Cardiac muscle cell (in vitro differentiated cells and primary cell): Measurements from ENCODE around the gene NLRP8. TPM values are rescaled to one million over a fixed set of nuclear protein-coding genes. Genes with fewer than 3 reads are reported as not detected.
"Not testable (repeated sequence)": the region's sequence is repeated elsewhere in the genome, so short reads cannot be mapped to it uniquely, and the experiment has no call there.

Source experiments
- DNase-seq, 2 donors: peaks; one replicate each; pipeline versions ENCODE4 v3.0.0 to v3.0.0-alpha.2; 2010 to 2017; ENCODE audit warnings: low read depth in 1 of 2, low spot score in 1 of 2
- H3K27ac ChIP-seq: fragments of 200-600 bp; sonication (generic); 2 replicates; pipeline ENCODE4 v1.5.1; 2016
- H3K27me3 ChIP-seq: fragments of 200-600 bp; sonication (generic); 2 replicates; pipeline ENCODE4 v1.6.0; 2016; ENCODE audit warnings: control low read depth
- H3K36me3 ChIP-seq: fragments of 200-600 bp; sonication (generic); 2 replicates; pipeline ENCODE4 v1.5.1; 2016; ENCODE audit warnings: control low read depth
- H3K4me1 ChIP-seq: fragments of 200-600 bp; sonication (generic); 2 replicates; pipeline ENCODE4 v1.8.1; 2017; ENCODE audit warnings: low read depth, mild to moderate bottlenecking, mixed run types
- H3K4me3 ChIP-seq: fragments of 200-600 bp; sonication (generic); 2 replicates; pipeline ENCODE4 v1.5.1; 2016; ENCODE audit warnings: mild to moderate bottlenecking
- H3K9me3 ChIP-seq: fragments of 200-600 bp; sonication (generic); 2 replicates; pipeline ENCODE4 v1.5.1; 2017; ENCODE audit warnings: low read depth, mild to moderate bottlenecking, control low read depth
- CTCF ChIP-seq: IDR thresholded peaks from 2 replicates; pipeline ENCODE4 v1.5.1; 2012; ENCODE audit warnings: low read depth, mild to moderate bottlenecking, low read length
- polyA plus RNA-seq: library from polyadenylated mRNA; unstranded; fragments of >200 nt; fragmentation: Nextera tagmentation; extraction: Ambion mirVana; gene quantifications from 2 replicates; pipeline ENCODE4 v1.2.1, GENCODE V29; 2016
- total RNA-seq: library from RNA; depleted of rRNA; stranded (reverse); fragments of >200 nt; gene quantifications from 2 replicates; pipeline ENCODE4 v1.2.3, GENCODE V29; 2016

Gene NLRP8
- total and polyA plus RNA-seq, 2 experiments from 2014 or later = not detected

GRCh38 chr19:56014765-56015164 is 67.1 kb downstream of the NLRP8 start:
- Histone ChIP-seq H3K9me3 (no peaks in the 10 kb centered on the region), H3K36me3 (no peaks in the 10 kb centered on the region), H3K27me3 (no peaks in the 10 kb centered on the region), H3K4me1 (no peaks in the 10 kb centered on the region), H3K4me3 (no peak overlapping the region), H3K27ac (no peak overlapping the region)
- no peak for DNase-seq
- no peak for TF ChIP-seq CTCF

GRCh38 chr19:56015756-56016155 is 68.1 kb downstream of the NLRP8 start:
- DNase-seq = peak in 1 of 2 donors; percentile 0
- no peaks in the 10 kb centered on the region for H3K27me3 ChIP-seq
- H3K4me1 ChIP-seq = no peaks in the 10 kb centered on the region
- no peaks in the 10 kb centered on the region for H3K36me3 ChIP-seq
- no peaks in the 10 kb centered on the region for H3K9me3 ChIP-seq
- TF ChIP-seq CTCF = no peak
- no peak overlapping the region for H3K27ac ChIP-seq
- H3K4me3 ChIP-seq = no peak overlapping the region

GRCh38 chr19:56019325-56019724 is 71.7 kb downstream of the NLRP8 start:
- H3K4me3 ChIP-seq, H3K36me3 ChIP-seq, H3K9me3 ChIP-seq, H3K27me3 ChIP-seq, DNase-seq, H3K27ac ChIP-seq, H3K4me1 ChIP-seq: not testable (repeated sequence)

- not testable (repeated sequence) for H3K27me3 ChIP-seq, H3K9me3 ChIP-seq
Observed at GRCh38 chr19:56020355-56020975, 72.8 kb downstream of the NLRP8 start.

GRCh38 chr19:56026769-56027168 is 79.1 kb downstream of the NLRP8 start:
- no peak for TF ChIP-seq CTCF
- no peaks in the 10 kb centered on the region for H3K27me3 ChIP-seq
- H3K4me3 ChIP-seq = no peak overlapping the region
- H3K36me3 ChIP-seq = no peaks in the 10 kb centered on the region
- H3K4me1 ChIP-seq = no peaks in the 10 kb centered on the region
- H3K27ac ChIP-seq = no peak overlapping the region
- no peaks in the 10 kb centered on the region for H3K9me3 ChIP-seq
- DNase-seq = no peak

More at GRCh38 chr19:56020355-56020975, 72.8 kb downstream of the NLRP8 start:
- H3K27ac ChIP-seq, H3K36me3 ChIP-seq, H3K4me3 ChIP-seq, H3K4me1 ChIP-seq, DNase-seq: not testable (repeated sequence)

Other genes with a start within 250 kb of the NLRP8 start
- gene NLRP9, start 209.4 kb upstream of the NLRP8 start, total RNA-seq = not detected in 2 replicates
- not detected in 2 replicates for gene NLRP9, start 209.4 kb upstream of the NLRP8 start, polyA plus RNA-seq
- not detected in 2 replicates for gene RFPL4A, start 188.7 kb upstream of the NLRP8 start, total RNA-seq
- gene RFPL4A, start 188.7 kb upstream of the NLRP8 start, polyA plus RNA-seq = not detected in 2 replicates
- gene RFPL4AL1, start 178.7 kb upstream of the NLRP8 start, total RNA-seq = not detected in 2 replicates
- not detected in 2 replicates for gene RFPL4AL1, start 178.7 kb upstream of the NLRP8 start, polyA plus RNA-seq
- not detected in 2 replicates for gene NLRP11, start 115.8 kb upstream of the NLRP8 start, total RNA-seq
- not detected in 2 replicates for gene NLRP11, start 115.8 kb upstream of the NLRP8 start, polyA plus RNA-seq
- gene NLRP4, start 111.3 kb upstream of the NLRP8 start, total RNA-seq = not detected in 2 replicates
- not detected in 2 replicates for gene NLRP4, start 111.3 kb upstream of the NLRP8 start, polyA plus RNA-seq
- not detected in 2 replicates for gene NLRP13, start 15.5 kb upstream of the NLRP8 start, total RNA-seq
- gene NLRP13, start 15.5 kb upstream of the NLRP8 start, polyA plus RNA-seq = not detected in 2 replicates
- not detected in 2 replicates for gene NLRP5, start 38.9 kb downstream of the NLRP8 start, total RNA-seq
- not detected in 2 replicates for gene NLRP5, start 38.9 kb downstream of the NLRP8 start, polyA plus RNA-seq
- 43.0 and 45.5 TPM in 2 replicates for gene ZNF787, start 173.5 kb downstream of the NLRP8 start, total RNA-seq
- 29.2 and 34.9 TPM in 2 replicates for gene ZNF787, start 173.5 kb downstream of the NLRP8 start, polyA plus RNA-seq
- gene ZNF444, start 193.5 kb downstream of the NLRP8 start, total RNA-seq = 67.8 and 72.8 TPM in 2 replicates
- 71.8 and 88.4 TPM in 2 replicates for gene ZNF444, start 193.5 kb downstream of the NLRP8 start, polyA plus RNA-seq
- 0.21 TPM in 1 of 2 replicates, not detected in the other for gene GALP, start 228.2 kb downstream of the NLRP8 start, total RNA-seq
- gene GALP, start 228.2 kb downstream of the NLRP8 start, polyA plus RNA-seq = not detected in 2 replicates
- gene ZSCAN5B, start 250.0 kb downstream of the NLRP8 start, total RNA-seq = not detected in 2 replicates
- gene ZSCAN5B, start 250.0 kb downstream of the NLRP8 start, polyA plus RNA-seq = 0.29 TPM in 1 of 2 replicates, not detected in the other